ENCODE measurements around the gene SLC30A10.

GRCh38 chr1:219928791-219929118 is 398 bp upstream of the SLC30A10 start:
- TF ChIP-seq, protein P1, sequence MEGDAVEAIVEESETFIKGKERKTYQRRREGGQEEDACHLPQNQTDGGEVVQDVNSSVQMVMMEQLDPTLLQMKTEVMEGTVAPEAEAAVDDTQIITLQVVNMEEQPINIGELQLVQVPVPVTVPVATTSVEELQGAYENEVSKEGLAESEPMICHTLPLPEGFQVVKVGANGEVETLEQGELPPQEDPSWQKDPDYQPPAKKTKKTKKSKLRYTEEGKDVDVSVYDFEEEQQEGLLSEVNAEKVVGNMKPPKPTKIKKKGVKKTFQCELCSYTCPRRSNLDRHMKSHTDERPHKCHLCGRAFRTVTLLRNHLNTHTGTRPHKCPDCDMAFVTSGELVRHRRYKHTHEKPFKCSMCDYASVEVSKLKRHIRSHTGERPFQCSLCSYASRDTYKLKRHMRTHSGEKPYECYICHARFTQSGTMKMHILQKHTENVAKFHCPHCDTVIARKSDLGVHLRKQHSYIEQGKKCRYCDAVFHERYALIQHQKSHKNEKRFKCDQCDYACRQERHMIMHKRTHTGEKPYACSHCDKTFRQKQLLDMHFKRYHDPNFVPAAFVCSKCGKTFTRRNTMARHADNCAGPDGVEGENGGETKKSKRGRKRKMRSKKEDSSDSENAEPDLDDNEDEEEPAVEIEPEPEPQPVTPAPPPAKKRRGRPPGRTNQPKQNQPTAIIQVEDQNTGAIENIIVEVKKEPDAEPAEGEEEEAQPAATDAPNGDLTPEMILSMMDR (IDR thresholded peaks at IDR 0.05; ENCODE audit: low read length): no peak
- TF ChIP-seq EZH2 (optimal IDR thresholded peaks at IDR 0.05; ENCODE audit: low read depth, low read length) (no peak), EZH2phosphoT487 (IDR thresholded peaks at IDR 0.05; ENCODE audit: low read length) (no peak)

Data from MM.1S (cell line).